Aorta (tissue), 5 donors: ENCODE measurements around the gene MLST8. TPM values are rescaled to one million over a fixed set of nuclear protein-coding genes. Genes with fewer than 3 reads are reported as not detected.
A peak's percentile ranks its signal among the peaks of the same experiment; 100 is the strongest.
"Not testable (repeated sequence)": the region's sequence is repeated elsewhere in the genome, so short reads cannot be mapped to it uniquely, and the experiment has no call there.

ENCODE experiments used
- ATAC-seq: fragments of 200-7000 bp; cut with Tn5 transposase; one replicate; pipeline ENCODE4 v1.9.1; 2022; ENCODE audit warnings: moderate library complexity; ENCODE audit not compliant: low FRiP score
- DNase-seq, 2 donors: peaks; one replicate each; pipeline ENCODE4 v3.0.0-alpha.2; 2020
- H3K27ac ChIP-seq, 2 donors: one replicate each; pipeline ENCODE4 v1.5.1; 2013; ENCODE audit warnings: low read length in 2 of 2, mild to moderate bottlenecking in 2 of 2, moderate library complexity in 2 of 2, control low read depth in 1 of 2, inconsistent platforms in 1 of 2, low read depth in 1 of 2
- H3K27me3 ChIP-seq, 2 donors: one replicate each; pipeline ENCODE4 v1.6.1; 2013; ENCODE audit warnings: control low read depth in 1 of 2, low read length in 1 of 2, mild to moderate bottlenecking in 1 of 2, moderate library complexity in 1 of 2; ENCODE audit not compliant: insufficient read depth in 2 of 2, control insufficient read depth in 1 of 2
- H3K36me3 ChIP-seq, 2 donors: one replicate each; pipeline ENCODE4 v1.6.1; 2013; ENCODE audit warnings: control low read depth in 1 of 2, low read length in 1 of 2, mild to moderate bottlenecking in 1 of 2; ENCODE audit not compliant: insufficient read depth in 2 of 2, control insufficient read depth in 1 of 2
- H3K4me1 ChIP-seq, 2 donors: one replicate each; pipeline ENCODE4 v1.6.1; 2013; ENCODE audit warnings: low read length in 2 of 2, control low read depth in 1 of 2, mild to moderate bottlenecking in 1 of 2, moderate library complexity in 1 of 2; ENCODE audit not compliant: insufficient read depth in 2 of 2, control insufficient read depth in 1 of 2
- H3K4me3 ChIP-seq, 2 donors: one replicate each; pipeline ENCODE4 v1.5.1; 2013; ENCODE audit warnings: low read length in 2 of 2, control low read depth in 1 of 2, mild to moderate bottlenecking in 1 of 2
- H3K9me3 ChIP-seq: one replicate; pipeline ENCODE4 v1.6.1; 2013; ENCODE audit warnings: mild to moderate bottlenecking, low read length; ENCODE audit not compliant: control insufficient read depth
- WGBS, 2 donors: extraction: QIAGEN DNeasy Blood & Tissue Kit; methylation state at CpG; one replicate each; pipeline ENCODE4 v1.1.7; 2013; 5-methylcytosine and 5-hydroxymethylcytosine counted together
- intact Hi-C, 2 donors: fragments of 100-400 bp; cut with DNase I; formaldehyde crosslinking; loops; one replicate each; pipeline versions ENCODE4 v1.14.2 to v1.15.0; 2022
- polyA plus RNA-seq, 2 donors: library from polyadenylated mRNA; stranded (reverse); fragments of 200-250 nt; gene quantifications; one replicate each; pipeline ENCODE4 v1.2.3, GENCODE V29; 2013
- total RNA-seq, 2 donors: library from RNA; stranded (reverse); fragmentation: NEBNext Ultra II Directional; extraction: Animal tissue kit (Norgen Biotek cat#: 25700); gene quantifications; one replicate each; pipeline ENCODE4 v1.2.1, GENCODE V29; 2021
- donor health status: healthy with polysubstance abuse.
- donor health status: Bipolar disorder and iron deficiency.
- donor health status: DM: no; HTN: no; CAD: no.
- donor health status: DM: no; HTN: no; CAD: no.
- donor health status: DM: yes; HTN: yes; CAD: no.

Gene MLST8
- total and polyA plus RNA-seq, 4 donors, result 14.1 to 50.7 (median 21.8) TPM

DNA sequence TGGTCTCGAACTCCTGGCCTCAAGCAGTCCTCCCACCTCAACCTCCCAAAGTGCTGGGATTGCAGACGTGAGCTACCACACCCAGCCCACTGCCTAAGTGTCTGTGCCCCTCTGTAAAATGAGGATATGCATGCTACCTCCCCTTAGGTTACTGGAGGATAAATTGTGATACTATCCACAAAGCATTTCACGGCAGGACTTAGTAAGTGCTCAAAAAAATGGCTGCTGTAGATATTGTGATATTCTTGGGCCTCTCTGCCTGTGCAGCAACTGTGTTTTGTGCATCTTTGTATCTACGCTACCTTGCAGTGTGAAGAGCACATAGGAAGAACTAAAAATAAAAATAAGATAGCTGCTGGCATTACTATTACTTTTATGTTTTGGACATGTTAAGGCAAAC is 7.0 kb upstream of the MLST8 start:
- ATAC-seq (no peak), DNase-seq (no peak)
- WGBS, 2 donors, result 67 to 73% methylated on average over 4 of the region's 4 CpGs
- intact Hi-C loops, result no loop called here
- H3K27ac ChIP-seq, result no peak overlapping the region
- no peaks in the 10 kb centered on the region for H3K4me1 ChIP-seq
- H3K36me3 ChIP-seq, result no peaks in the 10 kb centered on the region
- H3K9me3 ChIP-seq, result no peaks in the 10 kb centered on the region
- no peaks in the 10 kb centered on the region for H3K27me3 ChIP-seq
- no peak overlapping the region for H3K4me3 ChIP-seq

GRCh38 chr16:2199095-2199494 is 6.2 kb upstream of the MLST8 start:
- Histone ChIP-seq H3K36me3 (no peaks in the 10 kb centered on the region), H3K4me1 (no peaks in the 10 kb centered on the region), H3K4me3 (no peak overlapping the region), H3K9me3 (no peaks in the 10 kb centered on the region), H3K27me3 (no peaks in the 10 kb centered on the region), H3K27ac (no peak overlapping the region)
- no peak for ATAC-seq
- DNase-seq, result no peak
- intact Hi-C loops, result no loop called here
- 76 to 79% methylated on average over 5 of the region's 5 CpGs for WGBS, 2 donors

DNA sequence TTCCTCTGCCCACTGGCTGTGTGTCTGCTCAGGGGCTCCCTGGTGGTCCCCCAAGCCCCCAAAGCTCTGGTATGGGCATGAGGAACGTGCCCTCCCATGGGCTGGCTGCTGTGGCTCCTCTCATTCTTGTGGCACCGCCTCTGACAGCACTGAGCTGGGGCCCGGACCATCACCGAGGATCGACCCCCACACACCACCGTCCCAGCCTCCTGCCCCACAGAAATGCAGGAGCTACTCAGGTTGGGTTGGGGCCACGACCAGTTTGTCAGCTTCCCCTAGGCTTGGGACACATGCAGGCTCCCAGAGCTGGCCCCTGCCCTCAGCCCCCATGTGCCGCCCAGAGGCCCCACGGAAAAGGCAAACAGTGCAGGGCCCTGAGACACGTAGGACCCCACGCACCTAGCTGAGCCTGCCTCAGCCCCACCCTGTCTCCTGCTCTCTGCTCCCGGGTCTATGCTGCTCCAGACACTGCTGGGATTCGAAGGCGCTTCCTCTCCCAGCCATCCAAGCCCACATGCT is 5.6 kb upstream of the MLST8 start:
- Histone ChIP-seq H3K9me3 (no peaks in the 10 kb centered on the region), H3K4me3 (no peak overlapping the region), H3K36me3 (no peaks in the 10 kb centered on the region), H3K4me1 (no peaks in the 10 kb centered on the region), H3K27me3 (no peaks in the 10 kb centered on the region), H3K27ac (no peak overlapping the region)
- no peak for ATAC-seq
- DNase-seq, result no peak
- intact Hi-C loops, result no loop called here
- WGBS, 2 donors, result 67 to 72% methylated on average over 14 of the region's 14 CpGs

DNA sequence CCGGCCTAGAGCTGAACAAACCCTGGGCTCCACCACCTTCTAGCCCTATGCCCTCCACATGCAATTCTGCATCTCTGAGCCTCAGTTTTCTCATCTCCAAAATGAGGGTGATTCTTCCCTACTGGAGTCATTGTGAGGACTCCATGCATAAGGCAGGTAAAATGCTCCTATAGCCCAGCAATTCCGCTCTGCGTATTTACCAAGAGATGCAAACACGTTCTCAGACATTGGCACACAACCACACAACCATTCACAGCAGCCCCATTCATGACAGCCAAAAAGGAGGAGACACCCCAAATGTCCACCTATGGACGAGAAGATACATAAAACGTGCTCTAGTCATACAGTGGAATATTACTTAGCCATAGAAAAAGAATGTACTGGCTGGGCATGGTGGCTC is 4.9 kb upstream of the MLST8 start:
- Histone ChIP-seq H3K36me3 (no peaks in the 10 kb centered on the region), H3K9me3 (no peaks in the 10 kb centered on the region), H3K27ac (no peak overlapping the region), H3K4me3 (no peak overlapping the region), H3K4me1 (no peaks in the 10 kb centered on the region), H3K27me3 (no peaks in the 10 kb centered on the region)
- intact Hi-C loops, result no loop called here
- ATAC-seq, result no peak
- DNase-seq, result no peak
- WGBS, 2 donors, result 87 to 90% methylated on average over 6 of the region's 6 CpGs

- H3K4me3 ChIP-seq, H3K27me3 ChIP-seq, DNase-seq, H3K9me3 ChIP-seq, H3K27ac ChIP-seq, H3K4me1 ChIP-seq, ATAC-seq, H3K36me3 ChIP-seq, intact Hi-C loops: not testable (repeated sequence)
- WGBS, 2 donors, result 93 to 95% methylated on average over 8 of the region's 8 CpGs
These were observed 2.0 kb upstream of the MLST8 start for GRCh38 chr16:2203119-2203688.

- Histone ChIP-seq H3K27me3 (no peaks in the 10 kb centered on the region), H3K4me1 (no peaks in the 10 kb centered on the region), H3K4me3 (peak overlapping the region; percentile 43 to 70), H3K36me3 (no peaks in the 10 kb centered on the region), H3K9me3 (no peaks in the 10 kb centered on the region), H3K27ac (no peak overlapping the region)
- intact Hi-C loops, result no loop called here
- no peak for ATAC-seq
- 81% methylated on average over 13 of the region's 13 CpGs for WGBS, 2 donors
- no peak for DNase-seq
These were observed 694 bp upstream of the MLST8 start for GRCh38 chr16:2204416-2205103.

DNA sequence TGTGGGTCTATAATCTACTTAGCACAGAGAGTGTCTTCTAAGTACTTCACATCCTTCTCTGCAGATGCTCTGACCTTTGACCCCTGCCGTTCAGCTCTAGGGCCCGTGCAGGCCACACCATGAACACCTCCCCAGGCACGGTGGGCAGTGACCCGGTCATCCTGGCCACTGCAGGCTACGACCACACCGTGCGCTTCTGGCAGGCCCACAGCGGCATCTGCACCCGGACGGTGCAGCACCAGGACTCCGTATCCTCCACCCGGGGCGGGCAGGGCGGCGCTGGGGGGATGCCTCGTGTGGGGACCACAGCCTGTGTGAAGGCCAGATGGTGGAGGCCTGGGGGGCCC is 686 bp downstream of the MLST8 start:
- peak; percentile 1 for ATAC-seq

DNA sequence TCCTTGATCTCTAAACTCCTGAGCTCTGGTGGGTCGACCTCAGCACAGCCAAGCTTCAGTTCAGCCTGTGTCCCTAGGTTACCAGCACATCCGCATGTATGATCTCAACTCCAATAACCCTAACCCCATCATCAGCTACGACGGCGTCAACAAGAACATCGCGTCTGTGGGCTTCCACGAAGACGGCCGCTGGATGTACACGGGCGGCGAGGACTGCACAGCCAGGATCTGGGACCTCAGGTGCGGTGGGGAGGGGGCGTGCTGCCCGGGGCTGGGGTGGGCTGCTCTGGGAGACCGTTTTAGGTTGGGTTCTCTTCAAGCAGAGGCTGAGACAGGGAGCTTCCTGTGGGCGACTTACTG is 1.1 kb downstream of the MLST8 start:
- Histone ChIP-seq H3K4me1 (no peaks in the 10 kb centered on the region), H3K27me3 (no peaks in the 10 kb centered on the region), H3K9me3 (no peaks in the 10 kb centered on the region), H3K27ac (no peak overlapping the region), H3K36me3 (no peaks in the 10 kb centered on the region), H3K4me3 (no peak overlapping the region)
- WGBS, 2 donors, result 78 to 83% methylated on average over 18 of the region's 18 CpGs
- intact Hi-C loops, result no loop called here
- ATAC-seq (no peak), DNase-seq (no peak)

More for the DNA sequence above, 686 bp downstream of the MLST8 start:
- Histone ChIP-seq H3K27ac (no peak overlapping the region), H3K9me3 (no peaks in the 10 kb centered on the region), H3K4me1 (no peaks in the 10 kb centered on the region), H3K27me3 (no peaks in the 10 kb centered on the region), H3K36me3 (no peaks in the 10 kb centered on the region), H3K4me3 (peak overlapping the region; percentile 48 to 70)
- WGBS, 2 donors, result 5 to 8% methylated on average over 16 of the region's 16 CpGs
- intact Hi-C loops, result no loop called here
- DNase-seq, result peak in 1 of 2 donors; percentile 64

GRCh38 chr16:2206780-2207433 is 1.7 kb downstream of the MLST8 start:
- 89 to 91% methylated on average over 23 of the region's 23 CpGs for WGBS, 2 donors
- H3K4me3 ChIP-seq, result no peak overlapping the region
- H3K9me3 ChIP-seq, result no peaks in the 10 kb centered on the region
- H3K4me1 ChIP-seq, result no peaks in the 10 kb centered on the region
- no peaks in the 10 kb centered on the region for H3K27me3 ChIP-seq
- intact Hi-C loops, result no loop called here
- ATAC-seq, result no peak
- no peaks in the 10 kb centered on the region for H3K36me3 ChIP-seq
- no peak for DNase-seq
- H3K27ac ChIP-seq, result no peak overlapping the region
